BE2C (cell line): ENCODE data around the gene SEMA3B.

Source experiments
- DNase-seq: peaks from one replicate; pipeline ENCODE4 v3.0.0-alpha.2; 2020
- H3K27me3 ChIP-seq: fragments of 250-450 bp; sonication (Bioruptor Pico); 2 replicates; pipeline ENCODE4 v1.5.1; 2020; ENCODE audit warnings: mild to moderate bottlenecking
- H3K36me3 ChIP-seq: fragments of 250-450 bp; sonication (Bioruptor Pico); 2 replicates; pipeline ENCODE4 v1.5.1; 2020; ENCODE audit warnings: mild to moderate bottlenecking
- H3K4me1 ChIP-seq: fragments of 250-450 bp; sonication (Bioruptor Pico); 2 replicates; pipeline ENCODE4 v1.5.1; 2020
- H3K4me3 ChIP-seq: 2 replicates; pipeline ENCODE4 v1.5.1; 2011; ENCODE audit warnings: low read depth, low read length
- H3K9me3 ChIP-seq: fragments of 250-450 bp; sonication (Bioruptor Pico); 2 replicates; pipeline ENCODE4 v1.5.1; 2020
- TF ChIP-seq, protein P1 (sequence below): IDR thresholded peaks from 2 replicates; pipeline ENCODE4 v1.5.1; 2012; ENCODE audit warnings: mild to moderate bottlenecking, low read depth, low read length

The SEMA3B gene

DNA sequence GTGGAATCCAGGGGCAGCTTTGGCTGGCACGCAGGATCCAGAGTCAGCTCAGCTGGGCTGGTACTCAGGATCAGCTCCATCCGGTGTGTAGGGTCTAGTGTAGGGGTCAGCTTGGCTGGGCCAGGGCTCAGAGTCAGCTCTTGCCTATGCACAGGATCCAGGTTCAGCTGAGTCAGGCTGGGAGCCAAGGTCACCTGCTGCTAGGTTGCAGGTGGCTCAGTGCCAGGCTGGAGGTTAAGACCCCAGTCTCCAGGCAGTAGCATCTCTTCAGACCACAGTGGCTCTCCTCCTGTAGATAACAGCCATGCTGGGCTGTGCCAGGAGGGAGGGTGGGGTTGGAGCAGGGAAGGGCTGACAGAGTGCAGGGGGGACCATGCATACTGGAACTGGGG is 28.4 kb downstream of the SEMA3B start:
- H3K9me3 ChIP-seq: no peaks in the 10 kb centered on the region
- no peaks in the 10 kb centered on the region for H3K36me3 ChIP-seq
- no peaks in the 10 kb centered on the region for H3K27me3 ChIP-seq
- H3K4me3 ChIP-seq: no peak overlapping the region
- no peak for DNase-seq
- TF ChIP-seq, protein P1, sequence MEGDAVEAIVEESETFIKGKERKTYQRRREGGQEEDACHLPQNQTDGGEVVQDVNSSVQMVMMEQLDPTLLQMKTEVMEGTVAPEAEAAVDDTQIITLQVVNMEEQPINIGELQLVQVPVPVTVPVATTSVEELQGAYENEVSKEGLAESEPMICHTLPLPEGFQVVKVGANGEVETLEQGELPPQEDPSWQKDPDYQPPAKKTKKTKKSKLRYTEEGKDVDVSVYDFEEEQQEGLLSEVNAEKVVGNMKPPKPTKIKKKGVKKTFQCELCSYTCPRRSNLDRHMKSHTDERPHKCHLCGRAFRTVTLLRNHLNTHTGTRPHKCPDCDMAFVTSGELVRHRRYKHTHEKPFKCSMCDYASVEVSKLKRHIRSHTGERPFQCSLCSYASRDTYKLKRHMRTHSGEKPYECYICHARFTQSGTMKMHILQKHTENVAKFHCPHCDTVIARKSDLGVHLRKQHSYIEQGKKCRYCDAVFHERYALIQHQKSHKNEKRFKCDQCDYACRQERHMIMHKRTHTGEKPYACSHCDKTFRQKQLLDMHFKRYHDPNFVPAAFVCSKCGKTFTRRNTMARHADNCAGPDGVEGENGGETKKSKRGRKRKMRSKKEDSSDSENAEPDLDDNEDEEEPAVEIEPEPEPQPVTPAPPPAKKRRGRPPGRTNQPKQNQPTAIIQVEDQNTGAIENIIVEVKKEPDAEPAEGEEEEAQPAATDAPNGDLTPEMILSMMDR: no peak
- H3K4me1 ChIP-seq: no peaks in the 10 kb centered on the region; the same call in 1 of the 2 replicates

DNA sequence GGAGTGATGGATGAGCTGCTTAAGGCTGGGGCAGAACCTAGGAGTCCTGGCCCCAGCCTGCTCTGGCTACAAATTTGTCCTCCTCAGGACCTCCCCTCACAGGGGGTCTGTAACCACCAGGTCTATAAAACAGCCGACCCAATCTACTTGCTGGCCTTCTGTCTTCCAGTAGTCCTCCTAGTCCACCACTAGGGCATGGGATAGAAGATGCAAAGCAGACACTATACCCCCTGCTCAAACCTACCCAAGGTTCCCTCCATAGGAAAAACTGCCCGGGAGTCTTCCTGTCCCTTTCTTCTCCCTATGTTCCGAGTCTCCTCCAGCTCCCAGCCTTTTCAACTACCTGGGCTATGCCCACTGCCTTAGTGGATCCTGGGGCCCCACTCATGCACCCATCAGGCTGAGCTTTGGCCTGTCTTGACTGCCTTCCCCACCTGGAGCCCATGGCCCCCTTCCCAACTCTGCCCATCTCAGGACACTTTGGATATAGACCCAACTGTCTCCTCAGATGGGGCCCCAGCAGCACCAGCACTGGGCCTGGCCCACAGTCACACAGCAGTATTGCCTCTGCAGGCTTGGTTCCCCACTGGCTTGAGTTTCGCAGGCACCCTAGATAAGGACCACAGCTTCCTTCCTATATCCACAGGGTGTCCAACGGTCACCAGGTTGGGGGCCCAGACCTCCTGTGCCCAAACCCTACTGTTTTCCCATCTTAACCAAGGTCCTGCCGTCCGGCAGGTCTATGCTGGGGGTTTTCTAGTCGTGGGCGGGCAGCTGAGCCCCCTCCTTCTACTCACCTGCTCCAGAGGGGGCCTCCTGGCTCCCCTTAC is 29.2 kb downstream of the SEMA3B start:
- no peaks in the 10 kb centered on the region for H3K27me3 ChIP-seq
- DNase-seq: no peak
- no peaks in the 10 kb centered on the region; the same call in 1 of the 2 replicates for H3K4me1 ChIP-seq
- H3K36me3 ChIP-seq: no peaks in the 10 kb centered on the region
- TF ChIP-seq, protein P1: no peak
- no peaks in the 10 kb centered on the region for H3K9me3 ChIP-seq
- H3K4me3 ChIP-seq: peak overlapping the region; percentile 72

DNA sequence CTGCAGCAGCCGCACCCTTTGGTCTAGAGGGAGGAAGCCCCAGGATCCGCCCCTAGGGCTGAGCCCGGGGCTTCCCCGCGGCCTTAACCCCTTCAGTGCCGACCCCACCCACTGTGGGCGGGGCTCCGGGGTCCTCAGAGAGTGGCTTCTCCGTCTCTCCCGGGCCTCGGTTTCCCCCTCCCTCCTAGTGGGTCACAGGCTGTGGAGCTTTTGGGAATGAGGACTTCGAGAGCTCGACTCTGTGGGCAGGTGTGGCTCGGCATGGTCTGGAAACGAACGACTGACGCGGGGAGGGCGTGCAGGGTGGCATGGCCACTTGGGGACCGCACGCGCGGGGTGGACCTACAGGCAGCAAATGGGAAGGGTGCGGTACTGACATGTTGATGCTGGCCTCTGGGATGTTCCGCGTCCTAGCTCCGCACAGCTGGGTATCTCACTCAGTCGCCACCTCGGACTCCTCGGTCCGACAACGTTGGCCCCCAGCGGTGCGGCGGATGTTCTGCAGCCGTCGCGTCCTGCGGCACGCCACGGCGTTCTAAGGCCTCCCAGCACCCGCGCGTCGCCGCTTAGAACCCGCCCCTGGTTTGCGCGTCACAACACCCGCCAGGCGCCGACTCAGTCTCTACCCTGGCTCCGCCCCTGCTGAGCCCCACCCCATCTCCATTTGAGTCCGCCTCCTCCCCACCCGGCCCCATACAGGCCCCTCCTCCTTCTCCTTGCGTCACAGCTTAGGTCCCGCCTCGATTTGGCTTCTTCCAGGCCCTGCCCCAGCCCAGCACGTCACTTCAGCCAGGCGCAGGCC is 30.1 kb downstream of the SEMA3B start, which contains the start of the genes HYAL3 and NAA80:
HYAL3 (minus strand) TSS at position 570 of the 802 bp plus-strand sequence. CDS start 3,803 bp downstream, outside the sequence.
NAA80 (minus strand) TSS at position 570 of the 802 bp plus-strand sequence. CDS start 1,942 bp downstream, outside the sequence.
- Histone ChIP-seq H3K27me3 (no peaks in the 10 kb centered on the region), H3K4me1 (no peaks in the 10 kb centered on the region; the same call in 1 of the 2 replicates), H3K36me3 (no peaks in the 10 kb centered on the region), H3K4me3 (peak within 1 kb of the TSS; percentile 72), H3K9me3 (no peaks in the 10 kb centered on the region)
- TF ChIP-seq, protein P1: no peak
- DNase-seq: peak; percentile 96

DNA sequence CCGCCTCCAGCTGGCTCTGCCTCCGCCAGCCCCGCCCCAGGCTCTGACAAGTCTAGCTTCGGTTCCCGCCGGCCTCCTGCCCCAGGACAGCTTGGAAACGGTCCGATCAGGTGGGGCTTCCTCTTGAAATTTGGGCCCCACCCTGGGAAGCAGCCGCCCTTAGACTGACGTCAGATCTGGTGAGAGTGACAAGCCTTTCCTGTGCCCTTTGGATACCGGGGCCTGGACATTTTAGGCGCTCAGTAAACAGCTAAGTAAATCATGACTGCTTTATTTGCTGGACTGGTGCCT is 30.6 kb downstream of the SEMA3B start:
- TF ChIP-seq, protein P1: no peak
- no peaks in the 10 kb centered on the region for H3K9me3 ChIP-seq
- H3K36me3 ChIP-seq: no peaks in the 10 kb centered on the region
- H3K4me1 ChIP-seq: no peaks in the 10 kb centered on the region; the same call in 1 of the 2 replicates
- H3K27me3 ChIP-seq: no peaks in the 10 kb centered on the region
- DNase-seq: no peak
- peak overlapping the region; percentile 41 for H3K4me3 ChIP-seq

DNA sequence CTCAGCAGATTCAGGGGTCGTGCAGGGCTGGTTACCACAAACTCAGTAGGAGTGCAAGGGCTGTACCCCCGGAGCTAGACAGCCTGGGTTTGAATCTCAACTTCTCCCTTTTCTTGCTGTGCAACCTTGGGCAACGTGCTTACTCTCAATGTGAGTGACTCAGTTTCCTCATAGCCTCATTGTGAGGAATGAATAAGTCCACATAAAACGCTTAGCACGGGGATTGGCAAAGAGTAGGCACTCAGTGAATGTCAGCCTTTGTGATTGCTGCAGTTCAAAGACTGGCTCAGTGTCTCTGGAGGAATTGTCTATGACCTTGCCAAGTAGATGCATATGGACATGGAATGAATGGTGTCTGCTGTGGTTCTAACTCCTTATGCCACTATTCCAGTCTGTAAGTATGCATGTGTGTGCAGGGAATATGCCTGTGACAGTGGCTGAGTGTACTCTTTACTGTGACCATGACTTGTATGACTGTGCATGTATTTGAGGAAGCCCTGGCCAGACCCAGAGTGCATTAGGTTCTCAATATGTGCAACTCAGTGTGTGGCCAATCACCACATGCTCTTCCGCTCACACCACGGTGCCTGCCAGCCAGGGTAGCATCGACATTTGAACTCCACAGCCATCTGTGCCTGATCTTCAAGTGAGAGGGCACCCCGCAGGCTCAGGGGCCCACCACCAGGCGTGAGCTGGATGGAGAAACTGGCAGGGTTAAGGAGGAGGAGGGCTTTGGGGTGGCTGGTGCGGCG is 31.2 kb downstream of the SEMA3B start:
- TF ChIP-seq, protein P1: no peak
- H3K4me1 ChIP-seq: no peaks in the 10 kb centered on the region; the same call in 1 of the 2 replicates
- no peak for DNase-seq
- H3K36me3 ChIP-seq: no peaks in the 10 kb centered on the region
- peak overlapping the region; percentile 41 for H3K4me3 ChIP-seq
- no peaks in the 10 kb centered on the region for H3K27me3 ChIP-seq
- no peaks in the 10 kb centered on the region for H3K9me3 ChIP-seq
